Gastroesophageal sphincter (tissue), 3 donors: Measurements from ENCODE around the gene COL19A1.

ENCODE experiments used
- POLR2AphosphoS5 ChIP-seq: sonication (generic); formaldehyde crosslinking; IDR thresholded peaks from one replicate; pipeline ENCODE4 v1.6.1; 2017; ENCODE audit warnings: antibody characterized with exemption
- TF ChIP-seq, protein P1 (sequence below), 4 experiments: fragments of 200-600 bp in 2 of 4; fragments of 450-650 bp in 2 of 4; sonication (generic) in 1 of 4; IDR thresholded peaks; one replicate each; pipeline ENCODE4 v1.5.1; 2017 to 2019; ENCODE audit warnings: antibody characterized with exemption in 4 of 4, mild to moderate bottlenecking in 2 of 4, moderate library complexity in 2 of 4

DNA sequence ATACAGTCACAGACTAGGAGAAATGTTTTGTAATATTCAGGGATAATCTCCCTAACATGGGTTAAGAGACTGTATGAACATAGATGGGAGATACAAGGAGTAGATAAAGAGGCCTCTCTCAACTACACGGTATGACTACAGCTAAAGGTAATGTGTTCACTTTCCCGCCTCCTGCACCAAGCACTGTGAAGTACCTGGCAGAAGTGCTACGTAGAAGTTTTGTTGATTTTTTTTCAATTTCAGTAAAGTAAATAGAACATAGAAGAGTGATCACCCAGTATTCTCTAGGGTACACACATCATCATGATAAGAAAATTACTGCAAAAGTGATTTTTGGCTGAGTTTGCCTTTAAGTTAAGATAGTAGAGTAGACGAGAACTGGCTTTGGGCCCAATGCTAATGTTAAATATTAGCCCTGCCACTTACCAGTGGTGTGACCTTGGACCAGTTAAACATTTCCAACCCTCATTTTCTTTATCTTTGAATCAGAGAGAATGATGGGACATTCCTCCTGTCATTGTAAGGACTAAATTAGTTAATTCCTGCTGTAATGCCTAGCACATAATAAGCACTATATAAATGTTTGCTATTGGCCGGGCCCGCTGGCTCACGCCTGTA is 253.0 kb downstream of the COL19A1 start:
- TF ChIP-seq, protein P1, sequence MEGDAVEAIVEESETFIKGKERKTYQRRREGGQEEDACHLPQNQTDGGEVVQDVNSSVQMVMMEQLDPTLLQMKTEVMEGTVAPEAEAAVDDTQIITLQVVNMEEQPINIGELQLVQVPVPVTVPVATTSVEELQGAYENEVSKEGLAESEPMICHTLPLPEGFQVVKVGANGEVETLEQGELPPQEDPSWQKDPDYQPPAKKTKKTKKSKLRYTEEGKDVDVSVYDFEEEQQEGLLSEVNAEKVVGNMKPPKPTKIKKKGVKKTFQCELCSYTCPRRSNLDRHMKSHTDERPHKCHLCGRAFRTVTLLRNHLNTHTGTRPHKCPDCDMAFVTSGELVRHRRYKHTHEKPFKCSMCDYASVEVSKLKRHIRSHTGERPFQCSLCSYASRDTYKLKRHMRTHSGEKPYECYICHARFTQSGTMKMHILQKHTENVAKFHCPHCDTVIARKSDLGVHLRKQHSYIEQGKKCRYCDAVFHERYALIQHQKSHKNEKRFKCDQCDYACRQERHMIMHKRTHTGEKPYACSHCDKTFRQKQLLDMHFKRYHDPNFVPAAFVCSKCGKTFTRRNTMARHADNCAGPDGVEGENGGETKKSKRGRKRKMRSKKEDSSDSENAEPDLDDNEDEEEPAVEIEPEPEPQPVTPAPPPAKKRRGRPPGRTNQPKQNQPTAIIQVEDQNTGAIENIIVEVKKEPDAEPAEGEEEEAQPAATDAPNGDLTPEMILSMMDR (IDR thresholded peaks at IDR 0.05) = no peak
- TF ChIP-seq POLR2AphosphoS5 = no peak
